Central memory CD8-positive, alpha-beta T cell (primary cell): Measurements from ENCODE around the gene ZFAND4.
A peak's percentile ranks its signal among the peaks of the same experiment; 100 is the strongest.
"Not testable (repeated sequence)": the region's sequence is repeated elsewhere in the genome, so short reads cannot be mapped to it uniquely, and the experiment has no call there.

ENCODE experiments used
- ATAC-seq: fragments of 150-1000 bp; cut with Tn5 transposase; replicated peaks from 2 replicates; pipeline ENCODE4 v1.10.0; 2022; ENCODE audit warnings: mild to moderate bottlenecking, moderate FRiP score, moderate number of reproducible peaks; ENCODE audit not compliant: poor library complexity, severe bottlenecking; ENCODE audit errors: extremely low read depth
- DNase-seq, 2 donors: peaks; one replicate each; pipeline ENCODE4 v3.0.0; 2021; ENCODE audit warnings: low spot score in 2 of 2
- H3K27ac Mint-ChIP-seq: one replicate; pipeline ENCODE4 v1.8.0; 2022; ENCODE audit warnings: low read depth, mild to moderate bottlenecking, moderate library complexity, mixed read lengths
- H3K27me3 Mint-ChIP-seq: one replicate; pipeline ENCODE4 v1.8.0; 2022; ENCODE audit warnings: mixed read lengths
- H3K36me3 Mint-ChIP-seq: one replicate; pipeline ENCODE4 v1.8.0; 2022; ENCODE audit warnings: mild to moderate bottlenecking, moderate library complexity, mixed read lengths; ENCODE audit not compliant: insufficient read depth
- H3K4me1 Mint-ChIP-seq: one replicate; pipeline ENCODE4 v1.8.0; 2022; ENCODE audit warnings: mixed read lengths
- H3K4me3 Mint-ChIP-seq: one replicate; pipeline ENCODE4 v1.8.0; 2022; ENCODE audit warnings: mild to moderate bottlenecking, moderate library complexity, mixed read lengths
- H3K9me3 Mint-ChIP-seq: one replicate; pipeline ENCODE4 v1.8.0; 2022; ENCODE audit warnings: mixed read lengths

ZFAND4 gene

GRCh38 chr10:45581216-45581549, 91.4 kb downstream of the ZFAND4 start:
- ATAC-seq: peak; percentile 52
- peak overlapping the region; percentile 90 for H3K4me3 Mint-ChIP-seq
- peak overlapping the region; percentile 95 for H3K27ac Mint-ChIP-seq
- no peak for DNase-seq
- peaks cover 2% of the 10 kb centered on the region for H3K36me3 Mint-ChIP-seq
- H3K4me1 Mint-ChIP-seq: peaks cover 51% of the 10 kb centered on the region
- H3K27me3 Mint-ChIP-seq: no peaks in the 10 kb centered on the region
- H3K9me3 Mint-ChIP-seq: no peaks in the 10 kb centered on the region

- H3K4me1 Mint-ChIP-seq: peaks cover 51% of the 10 kb centered on the region
These were observed 92.0 kb downstream of the ZFAND4 start for GRCh38 chr10:45580371-45581215.

GRCh38 chr10:45578384-45578971, 94.1 kb downstream of the ZFAND4 start:
- Mint-ChIP-seq H3K4me3 (no peak overlapping the region), H3K27ac (peak overlapping the region; percentile 22), H3K36me3 (peaks cover 2% of the 10 kb centered on the region), H3K9me3 (no peaks in the 10 kb centered on the region), H3K27me3 (no peaks in the 10 kb centered on the region), H3K4me1 (peaks cover 43% of the 10 kb centered on the region)
- DNase-seq (no peak), ATAC-seq (no peak)

More at GRCh38 chr10:45580371-45581215, 92.0 kb downstream of the ZFAND4 start:
- Mint-ChIP-seq H3K4me3 (peak overlapping the region; percentile 90), H3K36me3 (peaks cover 2% of the 10 kb centered on the region), H3K27ac (peak overlapping the region; percentile 95), H3K9me3 (no peaks in the 10 kb centered on the region), H3K27me3 (no peaks in the 10 kb centered on the region)
- ATAC-seq: peak; percentile 75
- DNase-seq: no peak

- Mint-ChIP-seq H3K9me3 (no peaks in the 10 kb centered on the region), H3K4me1 (peaks cover 32% of the 10 kb centered on the region), H3K27ac (no peak overlapping the region), H3K27me3 (no peaks in the 10 kb centered on the region), H3K36me3 (peaks cover 4% of the 10 kb centered on the region), H3K4me3 (no peak overlapping the region)
- ATAC-seq (no peak), DNase-seq (no peak)
These were observed 96.5 kb downstream of the ZFAND4 start for GRCh38 chr10:45575966-45576597.

- H3K4me3 Mint-ChIP-seq, DNase-seq, H3K27me3 Mint-ChIP-seq, H3K36me3 Mint-ChIP-seq, ATAC-seq, H3K9me3 Mint-ChIP-seq, H3K27ac Mint-ChIP-seq: not testable (repeated sequence)
- peaks cover 24% of the 10 kb centered on the region for H3K4me1 Mint-ChIP-seq
These were observed 97.4 kb downstream of the ZFAND4 start for GRCh38 chr10:45575032-45575761.

GRCh38 chr10:45569471-45569870, 103.1 kb downstream of the ZFAND4 start:
- H3K27ac Mint-ChIP-seq: no peak overlapping the region

GRCh38 chr10:45566415-45566814, 106.2 kb downstream of the ZFAND4 start:
- H3K27ac Mint-ChIP-seq: no peak overlapping the region
- ATAC-seq (no peak), DNase-seq (no peak)
- H3K36me3 Mint-ChIP-seq: peaks cover 2% of the 10 kb centered on the region
- peaks cover 37% of the 10 kb centered on the region for H3K4me1 Mint-ChIP-seq
- H3K9me3 Mint-ChIP-seq: no peaks in the 10 kb centered on the region
- H3K4me3 Mint-ChIP-seq: no peak overlapping the region
- no peaks in the 10 kb centered on the region for H3K27me3 Mint-ChIP-seq

More at GRCh38 chr10:45569471-45569870, 103.1 kb downstream of the ZFAND4 start:
- peaks cover 3% of the 10 kb centered on the region for H3K36me3 Mint-ChIP-seq
- no peak overlapping the region for H3K4me3 Mint-ChIP-seq
- ATAC-seq (no peak), DNase-seq (no peak)
- peaks cover 26% of the 10 kb centered on the region for H3K4me1 Mint-ChIP-seq
- no peaks in the 10 kb centered on the region for H3K27me3 Mint-ChIP-seq
- no peaks in the 10 kb centered on the region for H3K9me3 Mint-ChIP-seq
